Testis (tissue), 2 donors: ENCODE data around the gene UBE2H.

ENCODE experiments used
- CTCF ChIP-seq, 3 experiments: fragments of 450-650 bp in 2 of 3; fragments of 200-600 bp in 1 of 3; sonication (generic) in 1 of 3; IDR thresholded peaks; one replicate each; pipeline ENCODE4 v1.5.1; 2016 to 2019; ENCODE audit warnings: antibody characterized with exemption in 3 of 3, mild to moderate bottlenecking in 2 of 3, moderate library complexity in 1 of 3
- POLR2A ChIP-seq: fragments of 450-650 bp; IDR thresholded peaks from one replicate; pipeline ENCODE4 v1.6.1; 2017; ENCODE audit warnings: antibody characterized with exemption, mild to moderate bottlenecking, moderate library complexity

DNA sequence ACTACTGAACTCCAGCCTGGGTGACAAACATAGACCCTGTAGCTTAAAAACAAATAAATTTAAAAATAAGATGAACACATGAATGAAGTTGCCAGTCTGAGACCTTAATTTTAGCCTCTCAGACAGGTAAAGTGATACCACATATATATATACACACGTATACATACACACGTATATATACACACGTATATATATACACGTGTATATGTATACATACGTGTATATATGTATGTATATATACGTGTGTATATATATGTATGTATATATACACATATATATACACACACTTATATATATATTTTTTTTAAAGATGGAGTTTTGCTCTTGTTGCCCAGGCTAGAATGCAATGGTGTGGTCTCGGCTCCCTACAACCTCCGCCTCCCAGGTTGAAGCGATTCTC lies 62.7 kb downstream of the UBE2H start:
- TF ChIP-seq CTCF (IDR thresholded peaks at IDR 0.05) (no peak), POLR2A (no peak)
